GM21825 (cell line): ENCODE results near the gene SPTLC3.
"Not testable (repeated sequence)": the region's sequence is repeated elsewhere in the genome, so short reads cannot be mapped to it uniquely, and the experiment has no call there.

Source experiments
- ATAC-seq: cut with Tn5 transposase; IDR thresholded peaks from one replicate; pipeline ENCODE4 v1.9.1; 2021; ENCODE audit warnings: mild to moderate bottlenecking, moderate library complexity; ENCODE audit not compliant: unreplicated experiment

Gene SPTLC3

GRCh38 chr20:13008761-13009681 lies at the start of gene SPTLC3:
Gene SPTLC3, plus strand, starts transcription at chr20:13008972. Its CDS starts 296 bp downstream, at chr20:13009268.
- ATAC-seq: peak; percentile 24

- ATAC-seq: no peak
Observed at GRCh38 chr20:12961725-12962124, 47.0 kb upstream of the SPTLC3 start.

- ATAC-seq: no peak
Observed at GRCh38 chr20:12962895-12963294, 45.9 kb upstream of the SPTLC3 start.

DNA sequence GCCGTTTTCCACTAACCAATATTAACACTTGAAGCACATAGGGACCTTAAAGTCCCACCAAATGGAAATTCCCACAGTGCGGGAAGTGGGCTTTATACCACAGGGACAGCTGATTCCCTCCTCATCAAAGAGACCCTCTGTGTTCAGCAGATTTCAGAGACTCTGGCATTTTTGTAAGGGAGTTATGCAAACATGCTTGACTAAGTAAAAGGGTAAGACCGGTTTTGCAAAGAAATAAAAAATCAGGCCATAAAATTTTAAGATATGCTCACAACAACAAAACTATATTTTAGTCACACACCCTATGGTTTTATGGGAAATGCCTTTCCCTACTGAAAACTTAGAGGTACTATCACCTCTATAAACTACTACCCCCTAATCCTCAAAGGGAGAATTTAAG lies 45.4 kb upstream of the SPTLC3 start:
- ATAC-seq: no peak

DNA sequence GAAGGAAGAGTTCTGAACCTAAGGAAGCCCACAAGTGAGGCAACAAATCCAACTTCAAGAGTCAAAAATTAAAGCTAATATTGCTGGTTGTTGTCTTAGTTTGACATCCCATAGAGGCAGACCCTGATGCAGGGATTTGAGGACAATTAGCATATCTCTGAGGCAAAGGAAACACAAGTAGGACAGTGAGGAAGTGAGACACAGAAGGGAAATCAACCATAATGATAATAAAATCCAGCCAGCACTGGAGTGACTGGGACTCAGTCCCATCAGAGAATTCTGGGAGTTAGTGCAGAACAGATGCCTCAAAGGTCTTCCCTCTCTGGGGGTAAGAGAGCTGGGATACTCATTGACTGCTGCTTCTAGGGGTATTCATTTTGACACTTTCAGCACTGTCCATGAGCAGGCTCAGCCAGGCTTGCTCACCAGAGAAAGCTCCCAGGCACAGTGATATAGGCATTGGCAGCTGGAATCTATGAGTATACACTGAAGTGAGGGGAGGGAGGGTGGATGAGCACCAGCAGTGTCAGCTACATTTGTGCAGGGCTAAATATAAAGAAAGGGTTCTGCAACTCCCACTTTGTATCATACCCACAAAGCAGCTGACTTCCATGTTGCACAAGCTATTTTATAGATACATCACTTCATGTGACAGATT lies 43.4 kb upstream of the SPTLC3 start:
- ATAC-seq: no peak

DNA sequence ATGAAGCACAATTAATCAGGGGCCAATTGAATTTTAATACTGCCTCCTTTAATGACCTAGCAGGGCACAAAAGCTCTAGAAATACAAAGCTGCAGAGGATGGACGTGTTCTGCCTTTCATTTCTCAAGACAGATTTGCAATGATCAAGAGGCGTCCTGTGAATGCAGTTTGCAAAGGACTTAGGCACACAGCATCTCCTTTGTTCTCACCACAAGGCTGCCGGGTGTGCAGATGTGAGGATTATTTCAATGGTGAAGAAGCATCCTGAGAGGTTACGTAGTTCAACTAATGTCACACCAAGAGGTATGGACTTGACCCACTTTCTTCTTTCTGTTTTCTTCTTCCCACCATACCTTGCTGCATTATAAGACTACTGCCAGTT lies 42.9 kb upstream of the SPTLC3 start:
- no peak for ATAC-seq

GRCh38 chr20:12966468-12967085 lies 42.2 kb upstream of the SPTLC3 start:
- ATAC-seq: no peak

GRCh38 chr20:12967932-12968331 lies 40.8 kb upstream of the SPTLC3 start:
- ATAC-seq: no peak

DNA sequence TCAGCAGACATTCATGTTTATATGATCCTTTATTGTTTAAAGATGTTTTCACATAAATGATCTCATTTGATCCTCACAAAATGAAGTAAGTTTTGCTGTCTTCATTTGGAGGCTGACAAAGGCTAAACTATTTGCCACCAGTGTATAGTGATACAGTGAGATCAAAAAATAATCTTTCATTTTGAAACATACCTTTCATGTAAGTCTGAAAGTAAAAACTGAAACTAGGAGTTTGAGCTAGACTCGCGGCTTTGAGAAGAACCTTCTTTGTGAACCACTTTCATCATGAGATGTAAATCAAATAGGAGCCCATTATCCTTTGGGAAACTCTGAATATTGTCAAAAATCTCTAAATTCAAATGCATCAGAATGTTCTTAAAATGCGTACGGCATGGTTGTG lies 40.3 kb upstream of the SPTLC3 start:
- no peak for ATAC-seq

DNA sequence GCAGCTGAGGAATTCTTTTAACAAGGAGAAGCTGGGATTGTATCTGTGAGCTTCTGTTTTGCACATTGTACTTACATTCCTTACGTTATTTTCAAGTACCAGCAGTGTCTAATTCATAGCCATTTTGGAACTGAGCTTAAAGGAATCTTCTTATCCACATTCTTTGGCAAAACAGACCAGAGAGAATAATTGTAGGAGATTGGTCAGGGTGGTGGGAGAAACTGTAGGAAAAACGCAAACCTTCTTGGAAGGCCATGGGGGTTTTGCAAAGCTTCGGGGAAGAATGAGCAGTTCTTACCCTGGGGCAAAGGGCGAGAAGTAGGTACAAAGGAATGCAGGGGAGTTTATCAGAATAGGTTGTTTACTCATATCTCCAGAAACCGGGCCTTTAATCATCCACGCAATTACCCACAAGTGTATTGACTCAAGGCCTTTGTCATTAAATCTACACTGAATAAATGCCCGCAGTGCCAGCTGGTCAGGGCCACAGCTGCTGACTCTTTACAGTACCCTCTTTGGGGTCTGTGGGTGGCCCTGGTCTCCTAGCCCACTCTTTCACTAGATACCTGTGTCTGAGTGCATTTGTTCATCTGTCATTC lies 39.6 kb upstream of the SPTLC3 start:
- ATAC-seq: no peak

- ATAC-seq: no peak
Observed at GRCh38 chr20:12970372-12970821, 38.4 kb upstream of the SPTLC3 start.

DNA sequence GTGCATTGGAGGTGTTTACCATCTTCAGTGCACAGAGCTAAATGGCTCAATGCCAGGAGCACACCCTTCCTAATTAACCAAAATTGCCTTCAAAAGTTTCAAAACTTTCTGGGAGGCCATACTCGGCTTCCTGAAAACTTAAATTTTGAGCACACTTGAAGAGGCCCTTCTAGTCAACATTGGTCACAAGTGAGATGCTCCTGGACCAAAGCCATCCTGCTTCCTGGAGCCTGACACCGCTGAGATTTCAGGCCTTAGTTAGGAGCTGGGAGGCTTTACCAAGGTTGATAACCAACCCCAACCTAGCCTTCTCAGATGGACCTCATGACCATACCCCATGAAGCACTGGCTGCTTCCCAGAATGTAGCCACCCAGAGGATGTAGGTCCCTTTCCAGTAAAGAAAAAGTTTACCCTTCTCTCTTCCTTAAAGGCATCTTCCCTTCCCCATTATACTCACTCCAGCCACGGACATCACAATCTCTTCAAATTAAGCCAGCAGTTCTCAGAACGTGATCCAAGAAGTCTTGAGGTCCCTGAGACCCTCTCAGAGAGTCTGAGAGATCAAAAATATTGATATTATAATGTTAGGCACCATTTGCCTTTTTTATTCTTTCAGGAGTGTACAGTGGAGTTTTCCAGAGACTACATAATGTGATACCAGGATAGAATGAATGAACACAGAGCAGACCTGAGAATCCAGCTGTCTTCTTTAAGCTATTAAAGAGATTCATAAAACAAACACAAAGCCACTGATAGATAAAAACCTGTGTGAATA lies 32.8 kb upstream of the SPTLC3 start:
- no peak for ATAC-seq

DNA sequence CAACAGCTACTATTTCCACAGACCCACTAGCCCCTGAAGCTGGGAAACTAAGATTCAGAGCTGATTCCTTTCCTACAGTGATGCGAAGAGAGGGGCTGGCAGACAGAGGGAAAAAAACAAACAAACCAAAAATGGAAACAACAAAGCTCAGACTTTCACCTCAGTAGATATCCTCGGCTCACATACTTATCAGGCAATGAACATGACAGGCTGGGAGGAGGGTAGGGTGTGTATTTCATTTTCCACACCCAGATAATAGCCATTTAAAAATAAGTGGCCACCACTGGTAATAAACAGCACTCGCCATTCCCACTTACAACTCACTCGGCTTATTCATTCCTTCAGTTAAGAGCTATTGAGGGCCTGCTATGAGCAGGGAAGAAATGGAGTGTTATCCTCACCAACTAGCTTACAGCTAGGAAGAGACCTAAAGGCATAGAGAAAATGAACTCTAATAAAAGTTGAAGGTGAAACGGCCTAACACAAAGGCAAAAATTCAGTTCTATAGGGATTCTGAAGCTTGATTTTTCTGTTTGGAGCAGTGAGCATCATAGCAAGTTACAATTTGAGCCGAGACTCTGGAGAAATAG lies 32.0 kb upstream of the SPTLC3 start:
- no peak for ATAC-seq

GRCh38 chr20:12977328-12978125 lies 31.2 kb upstream of the SPTLC3 start:
- no peak for ATAC-seq

DNA sequence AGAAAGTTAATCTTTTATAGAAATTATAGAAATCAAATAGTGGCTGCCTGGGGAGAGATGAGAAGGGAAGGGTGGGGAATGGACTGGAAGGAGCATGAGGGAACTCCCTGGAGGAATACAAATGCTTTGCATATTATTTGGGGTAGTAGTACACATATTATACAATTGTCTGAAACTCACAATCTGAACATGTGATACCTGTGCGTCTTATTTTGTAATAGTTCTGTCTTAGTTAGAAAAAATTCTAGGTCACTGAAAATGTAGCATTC lies 30.7 kb upstream of the SPTLC3 start:
- no peak for ATAC-seq

- ATAC-seq: no peak
Observed at GRCh38 chr20:12978613-12979495, 29.9 kb upstream of the SPTLC3 start.

DNA sequence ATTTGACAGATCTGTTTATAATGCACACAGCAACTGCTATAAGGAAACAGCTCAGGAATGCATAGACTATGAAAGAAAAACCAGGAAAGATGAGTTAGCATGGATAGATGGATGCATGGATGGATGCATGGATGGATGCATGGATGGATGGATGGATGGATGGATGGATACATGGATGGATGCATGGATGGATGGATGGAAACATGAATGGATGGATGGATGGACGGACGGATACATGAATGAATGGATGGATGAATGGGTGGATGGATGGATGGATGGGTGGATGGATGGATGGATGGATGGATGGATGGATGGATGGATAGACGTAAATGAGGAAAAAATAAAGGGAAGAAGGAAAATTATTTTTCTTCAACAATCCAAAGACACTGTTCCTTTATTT lies 29.1 kb upstream of the SPTLC3 start:
- not testable (repeated sequence) for ATAC-seq

DNA sequence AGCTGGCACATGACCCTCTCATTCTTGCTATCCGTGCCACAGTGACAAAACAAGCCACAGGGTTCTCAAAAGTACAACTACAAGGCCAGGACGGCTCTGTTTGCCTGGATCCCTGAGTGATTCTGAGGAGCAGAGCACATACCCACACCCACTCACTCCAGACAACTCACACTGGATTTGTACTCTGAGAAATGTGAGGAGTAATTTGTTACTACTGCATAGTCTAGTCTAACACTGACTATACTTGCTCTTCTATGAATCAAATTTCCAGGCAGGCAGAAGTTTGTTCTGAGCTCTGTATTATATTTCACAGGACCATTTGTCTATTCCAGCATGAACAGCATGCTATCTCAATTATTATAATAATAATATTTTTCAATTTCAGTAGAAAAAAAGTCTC lies 26.7 kb upstream of the SPTLC3 start:
- ATAC-seq: no peak
